Endothelial cell of umbilical vein (primary cell): ENCODE measurements around the gene CADPS. TPM values are rescaled to one million over a fixed set of nuclear protein-coding genes. Genes with fewer than 3 reads are reported as not detected.

ENCODE experiments used
- BruUV-seq: library from RNA; stranded (reverse); fragments of 400-500 nt; replicated peaks from 2 replicates; lab custom pipeline; 2021; lab: Mats Ljungman, UMichigan
- CTCF ChIA-PET: fragments of 300-600, 350-600 bp; sonication (Branson Sonifier 250); formaldehyde crosslinking; loops from one replicate; lab custom pipeline; 2021; ENCODE audit warnings: antibody characterized with exemption, inconsistent platforms; lab: Charles Lee
- POLR2A ChIA-PET: fragments of 300-600, 350-600 bp; sonication (Branson Sonifier 250); formaldehyde crosslinking; loops from one replicate; lab custom pipeline; 2021; ENCODE audit warnings: antibody characterized with exemption, inconsistent platforms; lab: Charles Lee
- DNase-seq: peaks from one replicate; pipeline ENCODE4 v3.0.0-alpha.2; 2011; ENCODE audit warnings: low read depth, low spot score
- FAIRE-seq: peaks from 2 replicates; lab custom pipeline; 2011; peaks lifted over from hg19 to GRCh38; lab: Jason Lieb, UNC
- H2AFZ ChIP-seq: 2 replicates; pipeline ENCODE4 v1.6.0; 2012; ENCODE audit warnings: low read depth, low read length, control low read depth, inconsistent platforms
- H3K27ac ChIP-seq: 2 replicates; pipeline ENCODE4 v1.5.1; 2011; ENCODE audit warnings: low read depth, mild to moderate bottlenecking, control low read depth, low read length, moderate library complexity; ENCODE audit not compliant: insufficient read depth
- H3K27me3 ChIP-seq, 2 experiments: 2 replicates each; pipeline versions ENCODE4 v1.6.0 to v1.6.1; 2011; ENCODE audit warnings: low read length in 2 of 2, mixed read lengths in 1 of 2; ENCODE audit not compliant: control insufficient read depth in 2 of 2, insufficient read depth in 2 of 2
- H3K36me3 ChIP-seq, 2 experiments: 2 replicates in 1 of 2; 3 replicates in 1 of 2; pipeline ENCODE4 v1.5.1; 2011; ENCODE audit warnings: low read length in 2 of 2, mild to moderate bottlenecking in 1 of 2, moderate library complexity in 1 of 2; ENCODE audit not compliant: control insufficient read depth in 2 of 2, insufficient read depth in 2 of 2; ENCODE audit errors: extremely low read depth in 1 of 2
- H3K4me1 ChIP-seq: 3 replicates; pipeline ENCODE4 v1.5.1; 2011; ENCODE audit warnings: mild to moderate bottlenecking, low read length; ENCODE audit not compliant: control insufficient read depth, insufficient read depth; ENCODE audit errors: extremely low read depth
- H3K4me2 ChIP-seq: 2 replicates; pipeline ENCODE4 v1.6.1; 2011; ENCODE audit warnings: low read length, control low read depth, mixed read lengths; ENCODE audit not compliant: insufficient read depth
- H3K4me3 ChIP-seq, 3 experiments: fragments of 200-600 bp in 1 of 3; sonication (generic), shearing (Covaris generic) in 1 of 3; replicated peaks in 1 of 3; 2 replicates each; pipeline ENCODE4 v1.5.1; 2011 to 2016; ENCODE audit warnings: control low read depth in 3 of 3, low read length in 3 of 3, mild to moderate bottlenecking in 2 of 3, inconsistent platforms in 1 of 3, low read depth in 1 of 3, moderate library complexity in 1 of 3; ENCODE audit not compliant: insufficient read depth in 1 of 3
- H3K79me2 ChIP-seq: 2 replicates; pipeline ENCODE4 v1.6.0; 2012; ENCODE audit warnings: low read length, inconsistent platforms; ENCODE audit not compliant: control insufficient read depth, insufficient read depth
- H3K9ac ChIP-seq: replicated peaks from 2 replicates; pipeline ENCODE3; 2011; ENCODE audit warnings: low read length, control low read depth; ENCODE audit not compliant: insufficient read depth; ENCODE audit errors: extremely low read depth
- H3K9me1 ChIP-seq: replicated peaks from 3 replicates; pipeline ENCODE4 v1.6.0; 2011; ENCODE audit warnings: mild to moderate bottlenecking, low read length; ENCODE audit not compliant: control insufficient read depth, insufficient read depth; ENCODE audit errors: extremely low read depth
- H3K9me3 ChIP-seq: replicated peaks from 2 replicates; pipeline ENCODE4 v1.5.1; 2012; ENCODE audit warnings: low read length, inconsistent platforms; ENCODE audit not compliant: control insufficient read depth, insufficient read depth
- H4K20me1 ChIP-seq: replicated peaks from 2 replicates; pipeline ENCODE3; 2011; ENCODE audit warnings: mild to moderate bottlenecking, low read length; ENCODE audit not compliant: control insufficient read depth, insufficient read depth; ENCODE audit errors: extremely low read depth
- EZH2 ChIP-seq: IDR thresholded peaks from 2 replicates; pipeline ENCODE4 v1.6.1; 2012; ENCODE audit warnings: borderline replicate concordance, low read depth, mild to moderate bottlenecking, moderate library complexity, low read length, inconsistent platforms; ENCODE audit not compliant: severe bottlenecking
- FOS ChIP-seq: IDR thresholded peaks from 2 replicates; pipeline ENCODE4 v1.6.1; 2011; ENCODE audit warnings: mild to moderate bottlenecking, low read length, moderate library complexity, borderline replicate concordance; ENCODE audit not compliant: insufficient read depth
- GATA2 ChIP-seq: IDR thresholded peaks from 2 replicates; pipeline ENCODE4 v1.7.0; 2011; ENCODE audit warnings: low read depth, mild to moderate bottlenecking, moderate library complexity, mixed read lengths, low read length; ENCODE audit not compliant: insufficient read length, insufficient read depth
- JUN ChIP-seq: IDR thresholded peaks from 2 replicates; pipeline ENCODE4 v1.6.1; 2011; ENCODE audit warnings: borderline replicate concordance, low read depth; ENCODE audit not compliant: insufficient read length, insufficient read depth
- MYC ChIP-seq: IDR thresholded peaks from one replicate; pipeline ENCODE4 v1.6.1; 2011; ENCODE audit warnings: mild to moderate bottlenecking, low read depth, low read length
- POLR2AphosphoS5 ChIP-seq: IDR thresholded peaks from 2 replicates; pipeline ENCODE4 v1.6.1; 2012; ENCODE audit warnings: low read depth, mild to moderate bottlenecking, control low read depth, low read length, moderate library complexity; ENCODE audit not compliant: insufficient read depth
- dilution Hi-C: fragments of 300-500 bp; cut with MboI; formaldehyde crosslinking; loops from one replicate; pipeline ENCODE4 v1.15.0; 2019; ENCODE audit warnings: low sequenced_read_pairs; ENCODE audit not compliant: extremely low pct_ligation_motif_present
- intact Hi-C: fragments of 100-400 bp; cut with micrococcal nuclease; formaldehyde crosslinking; loops from one replicate; pipeline ENCODE4 v1.10.0; 2022
- polyA plus RNA-seq, 4 experiments: library from polyadenylated mRNA; depleted of rRNA in 3 of 4; stranded (reverse) in 3 of 4; unstranded in 1 of 4; fragments of >200 nt; gene quantifications; 2 replicates each; pipeline versions ENCODE4 v1.2.1 to v1.2.3, GENCODE V29; 2011 to 2012; ENCODE audit warnings: missing spikeins in 1 of 4
- total RNA-seq: library from RNA; stranded (reverse); gene quantifications from 2 replicates; pipeline ENCODE4 v1.2.3, GENCODE V29; 2021
- TF ChIP-seq, protein P1 (sequence below), 2 donors: IDR thresholded peaks; 1 replicate in 1 of 2; 2 replicates in 1 of 2; pipeline ENCODE4 v1.5.1; 2011; ENCODE audit warnings: low read length in 2 of 2, mild to moderate bottlenecking in 2 of 2, moderate library complexity in 2 of 2, control low read depth in 1 of 2, inconsistent platforms in 1 of 2, low read depth in 1 of 2; ENCODE audit not compliant: insufficient read depth in 1 of 2; ENCODE audit errors: extremely low read depth in 1 of 2
- TF ChIP-seq, protein P2 (sequence below): IDR thresholded peaks from 2 replicates; pipeline ENCODE4 v1.6.1; 2011; ENCODE audit not compliant: insufficient read depth, insufficient read length

Gene CADPS
- total and polyA plus RNA-seq, 2 donors (not counting 3 experiments of a cell fraction or from before 2014, with no cell fraction given) = not detected

DNA sequence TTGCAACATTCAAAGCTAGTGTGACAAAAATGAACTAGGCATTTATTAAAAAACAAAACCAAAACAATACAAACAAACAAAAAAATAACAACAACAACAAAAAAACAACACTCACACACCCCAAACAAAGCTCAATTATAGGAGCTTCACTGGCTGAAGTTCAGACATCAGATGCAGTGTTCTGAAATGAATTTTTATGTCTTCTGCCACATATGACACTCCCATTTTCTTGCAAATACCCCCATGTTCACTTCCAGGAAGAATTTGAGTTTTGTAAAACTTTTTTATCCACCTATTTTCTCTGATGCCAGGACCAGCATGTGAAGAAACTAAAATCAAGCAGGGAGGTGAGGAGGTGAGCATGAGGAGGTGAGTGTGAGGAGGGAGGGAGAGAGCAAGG is 113.9 kb downstream of the CADPS start:
- Histone ChIP-seq H3K9ac (no peak overlapping the region), H3K79me2 (no peaks in the 10 kb centered on the region), H3K4me2 (no peak overlapping the region), H3K4me3 (no peak overlapping the region), H3K9me1 (no peaks in the 10 kb centered on the region), H2AFZ (no peak overlapping the region), H3K9me3 (no peaks in the 10 kb centered on the region), H3K4me1 (no peaks in the 10 kb centered on the region), H3K27ac (no peak overlapping the region), H4K20me1 (no peaks in the 10 kb centered on the region), H3K27me3 (no peaks in the 10 kb centered on the region), H3K36me3 (no peaks in the 10 kb centered on the region)
- FAIRE-seq = no peak
- BruUV-seq = no TSS peak
- ChIA-PET CTCF (no interaction called here), POLR2A (no interaction called here)
- dilution Hi-C loops = no loop called here
- intact Hi-C loops = no loop called here
- TF ChIP-seq, protein P1, sequence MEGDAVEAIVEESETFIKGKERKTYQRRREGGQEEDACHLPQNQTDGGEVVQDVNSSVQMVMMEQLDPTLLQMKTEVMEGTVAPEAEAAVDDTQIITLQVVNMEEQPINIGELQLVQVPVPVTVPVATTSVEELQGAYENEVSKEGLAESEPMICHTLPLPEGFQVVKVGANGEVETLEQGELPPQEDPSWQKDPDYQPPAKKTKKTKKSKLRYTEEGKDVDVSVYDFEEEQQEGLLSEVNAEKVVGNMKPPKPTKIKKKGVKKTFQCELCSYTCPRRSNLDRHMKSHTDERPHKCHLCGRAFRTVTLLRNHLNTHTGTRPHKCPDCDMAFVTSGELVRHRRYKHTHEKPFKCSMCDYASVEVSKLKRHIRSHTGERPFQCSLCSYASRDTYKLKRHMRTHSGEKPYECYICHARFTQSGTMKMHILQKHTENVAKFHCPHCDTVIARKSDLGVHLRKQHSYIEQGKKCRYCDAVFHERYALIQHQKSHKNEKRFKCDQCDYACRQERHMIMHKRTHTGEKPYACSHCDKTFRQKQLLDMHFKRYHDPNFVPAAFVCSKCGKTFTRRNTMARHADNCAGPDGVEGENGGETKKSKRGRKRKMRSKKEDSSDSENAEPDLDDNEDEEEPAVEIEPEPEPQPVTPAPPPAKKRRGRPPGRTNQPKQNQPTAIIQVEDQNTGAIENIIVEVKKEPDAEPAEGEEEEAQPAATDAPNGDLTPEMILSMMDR (IDR thresholded peaks at IDR 0.05; ENCODE audit: extremely low read depth in 1 of 2, insufficient read depth in 1 of 2, low read depth in 1 of 2, low read length in 2 of 2) = no peak
- TF ChIP-seq JUN (no peak), POLR2AphosphoS5 (no peak), MYC (no peak), EZH2 (no peak), FOS (no peak), GATA2 (no peak)
- TF ChIP-seq, protein P2, sequence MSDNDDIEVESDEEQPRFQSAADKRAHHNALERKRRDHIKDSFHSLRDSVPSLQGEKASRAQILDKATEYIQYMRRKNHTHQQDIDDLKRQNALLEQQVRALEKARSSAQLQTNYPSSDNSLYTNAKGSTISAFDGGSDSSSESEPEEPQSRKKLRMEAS = no peak
- DNase-seq = no peak
